SK-N-SH (cell line): ENCODE data around the gene CAD. TPM values are rescaled to one million over a fixed set of nuclear protein-coding genes. Genes with fewer than 3 reads are reported as not detected.
A peak's percentile ranks its signal among the peaks of the same experiment; 100 is the strongest.

Source experiments
- CTCF ChIA-PET: fragments of 300-600, 350-600 bp; formaldehyde crosslinking; extraction: SDS; loops from one replicate; lab custom pipeline; 2021; lab: Yijun Ruan, JAX
- POLR2A ChIA-PET: fragments of 350-600 bp; sonication (Branson Sonifier 250); formaldehyde crosslinking; extraction: SDS; loops from one replicate; lab custom pipeline; 2020; ENCODE audit warnings: antibody characterized with exemption, inconsistent platforms; lab: Yijun Ruan, JAX
- DNase-seq: peaks from one replicate; pipeline ENCODE4 v3.0.0; 2012
- H2AFZ ChIP-seq: fragments of 200-600 bp; sonication (generic); 2 replicates; pipeline ENCODE4 v1.8.1; 2016; ENCODE audit warnings: antibody characterized with exemption, mild to moderate bottlenecking, low read depth
- H3F3A ChIP-seq: fragments of 200-600 bp; sonication (generic); replicated peaks from 2 replicates; pipeline ENCODE3; 2016; ENCODE audit warnings: antibody characterized with exemption, mild to moderate bottlenecking; ENCODE audit not compliant: insufficient read depth
- H3K27ac ChIP-seq, 2 experiments: fragments of 200-500 bp in 1 of 2; fragments of 200-600 bp in 1 of 2; sonication (Bioruptor generic) in 1 of 2; sonication (generic), shearing (Covaris generic) in 1 of 2; 2 replicates each; pipeline versions ENCODE4 v1.5.1 to v1.6.1; 2014 to 2016; ENCODE audit warnings: low read depth in 2 of 2, inconsistent platforms in 1 of 2, low read length in 1 of 2, mild to moderate bottlenecking in 1 of 2, mixed read lengths in 1 of 2
- H3K27me3 ChIP-seq: fragments of 200-600 bp; sonication (generic), shearing (Covaris generic); 2 replicates; pipeline ENCODE4 v1.6.1; 2016; ENCODE audit warnings: mixed run types; ENCODE audit not compliant: insufficient read depth
- H3K36me3 ChIP-seq, 2 experiments: fragments of 200-500 bp in 1 of 2; fragments of 200-600 bp in 1 of 2; sonication (Bioruptor generic) in 1 of 2; sonication (generic) in 1 of 2; replicated peaks in 1 of 2; 2 replicates each; pipeline versions ENCODE3 to v1.5.1; 2014 to 2016; ENCODE audit warnings: low read length in 1 of 2, mild to moderate bottlenecking in 1 of 2; ENCODE audit not compliant: insufficient read depth in 2 of 2, control insufficient read depth in 1 of 2
- H3K4me1 ChIP-seq, 2 experiments: fragments of 200-500 bp in 1 of 2; fragments of 200-600 bp in 1 of 2; sonication (Bioruptor generic) in 1 of 2; sonication (generic), shearing (Covaris generic) in 1 of 2; 2 replicates each; pipeline versions ENCODE4 v1.5.1 to v1.6.1; 2014 to 2016; ENCODE audit warnings: low read depth in 1 of 2, low read length in 1 of 2, mixed run types in 1 of 2; ENCODE audit not compliant: insufficient read depth in 2 of 2, control insufficient read depth in 1 of 2
- H3K4me2 ChIP-seq: fragments of 200-600 bp; sonication (generic), shearing (Covaris generic); 2 replicates; pipeline ENCODE4 v1.6.1; 2017; ENCODE audit warnings: mixed run types
- H3K4me3 ChIP-seq, 2 experiments: fragments of 200-500 bp in 1 of 2; fragments of 200-600 bp in 1 of 2; sonication (Bioruptor generic) in 1 of 2; sonication (generic), shearing (Covaris generic) in 1 of 2; 2 replicates each; pipeline versions ENCODE4 v1.5.1 to v1.8.1; 2014 to 2016; ENCODE audit warnings: low read depth in 2 of 2, inconsistent platforms in 1 of 2, low read length in 1 of 2, mild to moderate bottlenecking in 1 of 2, mixed read lengths in 1 of 2, moderate library complexity in 1 of 2
- H3K79me2 ChIP-seq: fragments of 200-600 bp; sonication (generic); 2 replicates; pipeline ENCODE4 v1.8.1; 2017; ENCODE audit warnings: mild to moderate bottlenecking; ENCODE audit not compliant: insufficient read depth
- H3K9ac ChIP-seq: fragments of 200-600 bp; sonication (generic); 2 replicates; pipeline ENCODE4 v1.6.1; 2017; ENCODE audit warnings: mixed run types
- H3K9me2 ChIP-seq: fragments of 200-600 bp; sonication (generic); 2 replicates; pipeline ENCODE4 v1.6.1; 2017; ENCODE audit warnings: mixed run types
- H3K9me3 ChIP-seq: fragments of 200-600 bp; sonication (generic); 2 replicates; pipeline ENCODE4 v1.6.1; 2017; ENCODE audit warnings: mixed run types, mild to moderate bottlenecking, moderate library complexity
- H4K20me1 ChIP-seq: fragments of 200-600 bp; sonication (generic); 2 replicates; pipeline ENCODE4 v1.6.1; 2017; ENCODE audit warnings: mild to moderate bottlenecking, mixed run types; ENCODE audit not compliant: insufficient read depth
- EP300 ChIP-seq, 2 experiments: IDR thresholded peaks; 2 replicates each; pipeline versions ENCODE4 v1.4.0 to v1.6.1; 2012; ENCODE audit warnings: borderline replicate concordance in 1 of 2, low read depth in 1 of 2, low read length in 1 of 2
- FOXM1 ChIP-seq: IDR thresholded peaks from 2 replicates; pipeline ENCODE4 v1.4.0; 2012; ENCODE audit warnings: low read depth, mild to moderate bottlenecking
- GATA2 ChIP-seq: sonication (generic); formaldehyde crosslinking; IDR thresholded peaks from 2 replicates; pipeline ENCODE4 v1.5.0; 2020; ENCODE audit warnings: mild to moderate bottlenecking, missing genetic modification reagents
- MEF2A ChIP-seq: IDR thresholded peaks from 2 replicates; pipeline ENCODE4 v1.4.0; 2012; ENCODE audit warnings: low read depth, borderline replicate concordance
- RCOR1 ChIP-seq: fragments of 150-350 bp; IDR thresholded peaks from 2 replicates; pipeline ENCODE4 v1.6.1; 2017; ENCODE audit warnings: antibody characterized with exemption, low read length
- RFX5 ChIP-seq: IDR thresholded peaks from 2 replicates; pipeline ENCODE4 v1.6.1; 2012; ENCODE audit warnings: mild to moderate bottlenecking, improper control_type of control experiment, low read length
- SIN3A ChIP-seq: IDR thresholded peaks from 2 replicates; pipeline ENCODE4 v1.6.1; 2012; ENCODE audit warnings: low read depth, mild to moderate bottlenecking, low read length, moderate library complexity, borderline replicate concordance
- TEAD4 ChIP-seq: IDR thresholded peaks from 2 replicates; pipeline ENCODE4 v1.4.0; 2012; ENCODE audit warnings: mild to moderate bottlenecking, borderline replicate concordance; ENCODE audit not compliant: insufficient read depth
- WGBS: methylation state at CpG from one replicate; pipeline ENCODE4 v1.1.6; 2017; ENCODE audit warnings: low lambda C conversion rate; 5-methylcytosine and 5-hydroxymethylcytosine counted together
- polyA plus RNA-seq, 3 experiments: library from polyadenylated mRNA; depleted of rRNA; stranded (reverse); fragments of >200 nt; gene quantifications; 2 replicates each; pipeline ENCODE4 v1.2.3, GENCODE V29; 2012
- TF ChIP-seq, protein P1 (sequence below): IDR thresholded peaks from 2 replicates; pipeline ENCODE4 v1.4.0; 2012; ENCODE audit warnings: low read depth, borderline replicate concordance
- TF ChIP-seq, protein P2 (sequence below): fragments of 200-600 bp; sonication (generic); IDR thresholded peaks from 2 replicates; pipeline ENCODE4 v1.6.1; 2017; ENCODE audit warnings: antibody characterized with exemption, mild to moderate bottlenecking, moderate library complexity
- TF ChIP-seq, protein P3 (sequence below): fragments of 150-350 bp; IDR thresholded peaks from 2 replicates; pipeline ENCODE4 v1.6.1; 2017; ENCODE audit warnings: antibody characterized with exemption, low read length, low read depth, borderline replicate concordance

Gene CAD
- polyA plus RNA-seq, 1 of the 3 experiments (the other 2 are of a cell fraction), result 47.6 TPM

DNA sequence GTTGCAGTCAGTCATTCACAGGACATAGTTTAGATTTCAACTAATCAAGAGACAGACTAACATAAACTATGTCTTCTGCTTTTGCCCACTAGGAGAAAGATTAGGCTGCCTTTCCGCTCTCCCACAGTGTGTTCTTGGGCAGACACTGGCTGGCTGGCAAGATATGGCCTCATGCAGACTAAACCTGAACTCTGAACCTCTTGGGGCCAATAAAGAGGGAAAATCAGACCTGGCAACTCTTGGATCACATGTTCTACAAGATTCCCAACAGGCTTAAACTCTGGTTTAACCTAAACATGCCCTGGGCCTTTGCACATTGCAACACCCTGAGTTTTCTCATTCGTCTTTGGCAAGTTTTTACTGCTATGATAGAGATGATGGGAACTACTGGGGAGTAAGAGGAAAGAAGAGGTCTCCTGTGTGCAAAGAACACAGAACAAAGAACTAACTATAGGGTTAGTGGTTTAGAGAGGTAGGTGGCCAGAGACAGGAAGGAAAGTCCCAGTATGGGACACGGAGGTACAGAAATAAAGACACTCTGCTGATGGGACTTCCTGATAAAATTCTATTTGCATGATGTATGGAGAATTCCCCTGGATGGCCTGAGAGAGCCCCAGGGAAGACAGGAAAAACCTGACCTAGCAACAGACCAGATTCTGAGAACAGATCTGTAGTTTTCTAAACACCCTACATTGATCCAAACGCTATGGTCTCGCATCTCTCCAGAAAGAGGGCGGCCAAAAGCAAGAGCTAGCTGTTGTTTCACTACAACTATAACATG, 7.4 kb upstream of the CAD start:
- Histone ChIP-seq H3K4me1 (peaks cover 5 to 22% of the 10 kb centered on the region in 2 experiments; a peak in 2 of 4 replicates), H3K4me3 (no peak overlapping the region)
- DNase-seq, result no peak
- TF ChIP-seq, protein P1, sequence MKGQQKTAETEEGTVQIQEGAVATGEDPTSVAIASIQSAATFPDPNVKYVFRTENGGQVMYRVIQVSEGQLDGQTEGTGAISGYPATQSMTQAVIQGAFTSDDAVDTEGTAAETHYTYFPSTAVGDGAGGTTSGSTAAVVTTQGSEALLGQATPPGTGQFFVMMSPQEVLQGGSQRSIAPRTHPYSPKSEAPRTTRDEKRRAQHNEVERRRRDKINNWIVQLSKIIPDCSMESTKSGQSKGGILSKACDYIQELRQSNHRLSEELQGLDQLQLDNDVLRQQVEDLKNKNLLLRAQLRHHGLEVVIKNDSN, result no peak
- TF ChIP-seq GATA2 (no peak), MEF2A (no peak), EP300 (IDR thresholded peaks at IDR 0.05; ENCODE audit: borderline replicate concordance in 1 of 2, low read depth in 1 of 2, low read length in 1 of 2) (no peak), FOXM1 (no peak), RCOR1 (no peak), RFX5 (no peak), SIN3A (no peak), TEAD4 (no peak)
- TF ChIP-seq, protein P2, sequence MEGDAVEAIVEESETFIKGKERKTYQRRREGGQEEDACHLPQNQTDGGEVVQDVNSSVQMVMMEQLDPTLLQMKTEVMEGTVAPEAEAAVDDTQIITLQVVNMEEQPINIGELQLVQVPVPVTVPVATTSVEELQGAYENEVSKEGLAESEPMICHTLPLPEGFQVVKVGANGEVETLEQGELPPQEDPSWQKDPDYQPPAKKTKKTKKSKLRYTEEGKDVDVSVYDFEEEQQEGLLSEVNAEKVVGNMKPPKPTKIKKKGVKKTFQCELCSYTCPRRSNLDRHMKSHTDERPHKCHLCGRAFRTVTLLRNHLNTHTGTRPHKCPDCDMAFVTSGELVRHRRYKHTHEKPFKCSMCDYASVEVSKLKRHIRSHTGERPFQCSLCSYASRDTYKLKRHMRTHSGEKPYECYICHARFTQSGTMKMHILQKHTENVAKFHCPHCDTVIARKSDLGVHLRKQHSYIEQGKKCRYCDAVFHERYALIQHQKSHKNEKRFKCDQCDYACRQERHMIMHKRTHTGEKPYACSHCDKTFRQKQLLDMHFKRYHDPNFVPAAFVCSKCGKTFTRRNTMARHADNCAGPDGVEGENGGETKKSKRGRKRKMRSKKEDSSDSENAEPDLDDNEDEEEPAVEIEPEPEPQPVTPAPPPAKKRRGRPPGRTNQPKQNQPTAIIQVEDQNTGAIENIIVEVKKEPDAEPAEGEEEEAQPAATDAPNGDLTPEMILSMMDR, result no peak
- TF ChIP-seq, protein P3, sequence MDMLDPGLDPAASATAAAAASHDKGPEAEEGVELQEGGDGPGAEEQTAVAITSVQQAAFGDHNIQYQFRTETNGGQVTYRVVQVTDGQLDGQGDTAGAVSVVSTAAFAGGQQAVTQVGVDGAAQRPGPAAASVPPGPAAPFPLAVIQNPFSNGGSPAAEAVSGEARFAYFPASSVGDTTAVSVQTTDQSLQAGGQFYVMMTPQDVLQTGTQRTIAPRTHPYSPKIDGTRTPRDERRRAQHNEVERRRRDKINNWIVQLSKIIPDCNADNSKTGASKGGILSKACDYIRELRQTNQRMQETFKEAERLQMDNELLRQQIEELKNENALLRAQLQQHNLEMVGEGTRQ, result no peak
- TF ChIP-seq, all 33 proteins: peak for 0
- Histone ChIP-seq H3F3A (peaks cover 5% of the 10 kb centered on the region), H3K9ac (no peak overlapping the region), H3K4me2 (no peak overlapping the region), H3K36me3 (peaks cover 17 to 56% of the 10 kb centered on the region in 2 experiments), H3K9me3 (no peaks in the 10 kb centered on the region), H3K27ac (peak overlapping the region in 1 of 2 experiments; percentile 25; a peak in 1 of 4 replicates), H3K27me3 (no peaks in the 10 kb centered on the region), H2AFZ (no peak overlapping the region), H4K20me1 (no peaks in the 10 kb centered on the region), H3K79me2 (peaks cover 25% of the 10 kb centered on the region; the same call in 1 of the 2 replicates), H3K9me2 (no peaks in the 10 kb centered on the region)
- WGBS, result 84% methylated on average over 6 of the region's 6 CpGs
- ChIA-PET CTCF (interaction anchor here (1.0 to 1.3 kb wide), 2 partner anchors 40 to 70 kb away, joined by 3 to 4 read pairs; no protein-coding TSS in a partner anchor), POLR2A (no interaction called here)
